AG20443 (cell line): ENCODE results near the gene TCF3.
A peak's percentile ranks its signal among the peaks of the same experiment; 100 is the strongest.
"Not testable (repeated sequence)": the region's sequence is repeated elsewhere in the genome, so short reads cannot be mapped to it uniquely, and the experiment has no call there.

ENCODE experiments used
- DNase-seq: peaks from one replicate; pipeline ENCODE4 v3.0.0; 2012; ENCODE audit warnings: low spot score, mixed read lengths

TCF3 gene

GRCh38 chr19:1672769-1673644 is 20.6 kb upstream of the TCF3 start:
- DNase-seq, result no peak

GRCh38 chr19:1672038-1672768 is 19.8 kb upstream of the TCF3 start:
- DNase-seq, result peak; percentile 87

- DNase-seq, result no peak
These were observed 19.3 kb upstream of the TCF3 start for GRCh38 chr19:1671716-1672037.

- not testable (repeated sequence) for DNase-seq
These were observed 18.3 kb upstream of the TCF3 start for GRCh38 chr19:1670747-1671146.

GRCh38 chr19:1668486-1669270 is 16.3 kb upstream of the TCF3 start:
- no peak for DNase-seq

- DNase-seq, result no peak
These were observed 15.7 kb upstream of the TCF3 start for GRCh38 chr19:1668048-1668485.

- DNase-seq, result no peak
These were observed 13.2 kb upstream of the TCF3 start for GRCh38 chr19:1665565-1666047.

GRCh38 chr19:1663852-1664251 is 11.4 kb upstream of the TCF3 start:
- DNase-seq, result no peak

- not testable (repeated sequence) for DNase-seq
These were observed 10.8 kb upstream of the TCF3 start for GRCh38 chr19:1663227-1663626.

- DNase-seq, result no peak
These were observed 9.6 kb upstream of the TCF3 start for GRCh38 chr19:1661995-1662394.

GRCh38 chr19:1659084-1659427 is 6.6 kb upstream of the TCF3 start:
- DNase-seq, result no peak

GRCh38 chr19:1658150-1659083 is 6.0 kb upstream of the TCF3 start:
- DNase-seq, result no peak

- DNase-seq, result no peak
These were observed 5.3 kb upstream of the TCF3 start for GRCh38 chr19:1657746-1658145.

GRCh38 chr19:1656988-1657536 is 4.6 kb upstream of the TCF3 start:
- DNase-seq, result no peak

GRCh38 chr19:1655987-1656608 is 3.7 kb upstream of the TCF3 start:
- DNase-seq, result no peak

- no peak for DNase-seq
These were observed 2.9 kb upstream of the TCF3 start for GRCh38 chr19:1655131-1655981.

- no peak for DNase-seq
These were observed 1.9 kb upstream of the TCF3 start for GRCh38 chr19:1654178-1654792.

- no peak for DNase-seq
These were observed 849 bp upstream of the TCF3 start for GRCh38 chr19:1653300-1653628.

- peak; percentile 74 for DNase-seq
These were observed 685 bp downstream of the TCF3 start for GRCh38 chr19:1651568-1652291.
